Measurements from ENCODE around the gene TMIGD3. TPM values are rescaled to one million over a fixed set of nuclear protein-coding genes. Genes with fewer than 3 reads are reported as not detected.

TMIGD3 gene
- total RNA-seq, 1 experiment from 2014 or later = 0.88 TPM

GRCh38 chr1:111516005-111516535, 12.6 kb upstream of the TMIGD3 start:
- Mint-ChIP-seq H3K9me3 (ENCODE audit: unreplicated experiment) (no peaks in the 10 kb centered on the region), H3K36me3 (ENCODE audit: insufficient read depth, unreplicated experiment) (no peaks in the 10 kb centered on the region), H3K27ac (ENCODE audit: unreplicated experiment) (no peak overlapping the region), H3K27me3 (ENCODE audit: insufficient read depth, unreplicated experiment) (no peaks in the 10 kb centered on the region), H3K4me3 (ENCODE audit: unreplicated experiment) (no peak overlapping the region), H3K4me1 (ENCODE audit: low read depth, unreplicated experiment) (peaks cover 10% of the 10 kb centered on the region)
- no TSS peak for BruUV-seq (replicated peaks)
- CTCF ChIA-PET = interaction anchor here (2.2 kb wide), 1 partner anchor 8 kb away, joined by 12 read pairs; no protein-coding TSS in a partner anchor
- no peak for DNase-seq
- TF ChIP-seq, protein P1, sequence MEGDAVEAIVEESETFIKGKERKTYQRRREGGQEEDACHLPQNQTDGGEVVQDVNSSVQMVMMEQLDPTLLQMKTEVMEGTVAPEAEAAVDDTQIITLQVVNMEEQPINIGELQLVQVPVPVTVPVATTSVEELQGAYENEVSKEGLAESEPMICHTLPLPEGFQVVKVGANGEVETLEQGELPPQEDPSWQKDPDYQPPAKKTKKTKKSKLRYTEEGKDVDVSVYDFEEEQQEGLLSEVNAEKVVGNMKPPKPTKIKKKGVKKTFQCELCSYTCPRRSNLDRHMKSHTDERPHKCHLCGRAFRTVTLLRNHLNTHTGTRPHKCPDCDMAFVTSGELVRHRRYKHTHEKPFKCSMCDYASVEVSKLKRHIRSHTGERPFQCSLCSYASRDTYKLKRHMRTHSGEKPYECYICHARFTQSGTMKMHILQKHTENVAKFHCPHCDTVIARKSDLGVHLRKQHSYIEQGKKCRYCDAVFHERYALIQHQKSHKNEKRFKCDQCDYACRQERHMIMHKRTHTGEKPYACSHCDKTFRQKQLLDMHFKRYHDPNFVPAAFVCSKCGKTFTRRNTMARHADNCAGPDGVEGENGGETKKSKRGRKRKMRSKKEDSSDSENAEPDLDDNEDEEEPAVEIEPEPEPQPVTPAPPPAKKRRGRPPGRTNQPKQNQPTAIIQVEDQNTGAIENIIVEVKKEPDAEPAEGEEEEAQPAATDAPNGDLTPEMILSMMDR (IDR thresholded peaks at IDR 0.05; ENCODE audit: insufficient read depth in 1 of 2, low read depth in 1 of 2, low read length in 1 of 2, severe bottlenecking in 1 of 2, unreplicated experiment in 1 of 2) = no peak
- intact Hi-C loops (cut with micrococcal nuclease; ENCODE audit: unreplicated experiment) = no loop called here
- no peaks in the 10 kb centered on the region for H3K9me3 ChIP-seq
- no peaks in the 10 kb centered on the region for H3K27me3 ChIP-seq (replicated peaks; ENCODE audit: control insufficient read depth, insufficient read depth, low read length)
- POLR2A ChIA-PET = no interaction called here
- H3K36me3 ChIP-seq (ENCODE audit: control insufficient read depth, insufficient read depth, low read length) = no peaks in the 10 kb centered on the region
- H3K4me1 ChIP-seq = peaks cover 6% of the 10 kb centered on the region; the same call in 1 of the 2 replicates
- H3K4me3 ChIP-seq (ENCODE audit: low read depth, low read length) = no peak overlapping the region

DNA sequence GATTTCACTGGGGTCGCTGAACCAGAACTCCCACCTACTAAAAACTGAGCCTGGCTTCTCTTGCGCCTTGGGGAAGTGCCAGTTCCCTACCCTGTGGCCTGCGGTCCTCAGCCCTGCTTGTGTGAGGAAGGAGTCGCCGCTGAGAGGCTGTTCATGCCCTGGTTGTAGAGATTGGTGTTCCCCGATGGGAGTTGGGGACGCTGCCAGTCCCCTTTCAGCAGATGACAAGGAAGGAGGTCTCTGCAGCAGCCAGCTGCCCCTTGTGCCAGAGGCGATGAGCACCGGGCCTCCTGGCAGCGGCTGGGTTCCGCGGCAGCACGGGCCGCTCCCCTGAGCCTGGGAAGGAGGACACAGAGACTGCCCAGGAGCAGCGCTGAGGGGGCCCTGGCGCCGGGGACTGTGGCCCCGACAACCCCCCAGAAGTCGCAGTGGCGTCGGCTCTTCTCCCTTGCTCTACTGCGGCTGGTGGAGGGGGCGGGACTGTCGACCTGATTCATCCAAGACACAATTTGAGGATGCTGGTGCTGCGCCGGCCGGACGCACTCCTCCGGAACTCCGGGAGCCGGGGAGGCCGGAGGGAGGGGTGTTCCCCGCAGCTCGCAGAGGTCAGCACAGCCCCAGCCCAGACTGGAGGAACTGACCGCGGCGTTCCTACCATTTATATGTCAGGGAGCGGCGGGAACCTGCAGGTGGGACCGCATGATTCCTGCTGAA, 12.0 kb upstream of the TMIGD3 start:
- TF ChIP-seq, protein P1 (IDR thresholded peaks at IDR 0.05; ENCODE audit: insufficient read depth in 1 of 2, low read depth in 1 of 2, low read length in 1 of 2, severe bottlenecking in 1 of 2, unreplicated experiment in 1 of 2) = no peak
- POLR2A ChIA-PET = no interaction called here
- no peak overlapping the region for H3K4me3 ChIP-seq (ENCODE audit: low read depth, low read length)
- Mint-ChIP-seq H3K4me3 (ENCODE audit: unreplicated experiment) (no peak overlapping the region), H3K36me3 (ENCODE audit: insufficient read depth, unreplicated experiment) (no peaks in the 10 kb centered on the region), H3K9me3 (ENCODE audit: unreplicated experiment) (no peaks in the 10 kb centered on the region), H3K4me1 (ENCODE audit: low read depth, unreplicated experiment) (peaks cover 10% of the 10 kb centered on the region), H3K27me3 (ENCODE audit: insufficient read depth, unreplicated experiment) (no peaks in the 10 kb centered on the region), H3K27ac (ENCODE audit: unreplicated experiment) (no peak overlapping the region)
- H3K27me3 ChIP-seq (replicated peaks; ENCODE audit: control insufficient read depth, insufficient read depth, low read length) = no peaks in the 10 kb centered on the region
- no peaks in the 10 kb centered on the region for H3K36me3 ChIP-seq (ENCODE audit: control insufficient read depth, insufficient read depth, low read length)
- CTCF ChIA-PET = no interaction called here
- no TSS peak for BruUV-seq (replicated peaks)
- peaks cover 9% of the 10 kb centered on the region; the same call in 1 of the 2 replicates for H3K4me1 ChIP-seq
- intact Hi-C loops (cut with micrococcal nuclease; ENCODE audit: unreplicated experiment) = no loop called here
- no peaks in the 10 kb centered on the region for H3K9me3 ChIP-seq
- no peak for DNase-seq

GRCh38 chr1:111513410-111514020, 10.1 kb upstream of the TMIGD3 start:
- H3K4me1 Mint-ChIP-seq (ENCODE audit: low read depth, unreplicated experiment) = peaks cover 11% of the 10 kb centered on the region
- H3K4me1 ChIP-seq = peaks cover 21% of the 10 kb centered on the region; the same call in 1 of the 2 replicates
- intact Hi-C loops (cut with micrococcal nuclease; ENCODE audit: unreplicated experiment) = no loop called here
- ChIA-PET CTCF (no interaction called here), POLR2A (no interaction called here)
- no peaks in the 10 kb centered on the region for H3K27me3 ChIP-seq (replicated peaks; ENCODE audit: control insufficient read depth, insufficient read depth, low read length)
- TF ChIP-seq, protein P1 (IDR thresholded peaks at IDR 0.05; ENCODE audit: insufficient read depth in 1 of 2, low read depth in 1 of 2, low read length in 1 of 2, severe bottlenecking in 1 of 2, unreplicated experiment in 1 of 2) = no peak
- no peaks in the 10 kb centered on the region for H3K36me3 ChIP-seq (ENCODE audit: control insufficient read depth, insufficient read depth, low read length)
- no peak overlapping the region for H3K4me3 ChIP-seq (ENCODE audit: low read depth, low read length)
- H3K4me3 Mint-ChIP-seq (ENCODE audit: unreplicated experiment) = no peak overlapping the region
- no peak overlapping the region for H3K27ac Mint-ChIP-seq (ENCODE audit: unreplicated experiment)
- no peak for DNase-seq
- H3K9me3 ChIP-seq = no peaks in the 10 kb centered on the region
- H3K27me3 Mint-ChIP-seq (ENCODE audit: insufficient read depth, unreplicated experiment) = no peaks in the 10 kb centered on the region
- no peaks in the 10 kb centered on the region for H3K36me3 Mint-ChIP-seq (ENCODE audit: insufficient read depth, unreplicated experiment)
- no peaks in the 10 kb centered on the region for H3K9me3 Mint-ChIP-seq (ENCODE audit: unreplicated experiment)
- no TSS peak for BruUV-seq (replicated peaks)
